ENCODE data around the gene RB1.

The RB1 gene

DNA sequence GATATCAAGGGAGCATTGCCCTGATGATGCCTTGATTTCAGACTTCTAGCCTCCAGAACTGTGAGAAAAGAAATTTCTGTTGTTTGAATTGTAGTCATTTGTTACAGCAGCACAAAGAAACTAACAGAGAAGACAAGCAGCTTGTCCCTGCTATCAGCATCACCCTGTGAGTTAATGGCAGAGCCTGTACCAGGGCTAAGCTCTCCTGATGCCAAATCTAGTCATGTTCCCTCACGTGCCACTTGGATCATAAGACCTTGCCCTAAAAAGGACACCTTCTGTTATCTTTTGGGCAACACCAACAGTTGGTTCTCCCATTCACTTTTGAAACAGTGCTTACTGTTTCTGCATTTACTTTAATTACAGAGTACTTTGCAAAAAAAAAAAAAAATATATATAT is 214.5 kb downstream of the RB1 start:
- H3K4me3 ChIP-seq (ENCODE audit: low read depth in 1 of 2, low read length in 2 of 2): no peak overlapping the region
- H3K27ac ChIP-seq (ENCODE audit: low read length): no peak overlapping the region
- H3K36me3 ChIP-seq (ENCODE audit: insufficient read depth, low read length): peaks cover 18% of the 10 kb centered on the region; the same call in 1 of the 2 replicates
- no peaks in the 10 kb centered on the region for H3K9me3 ChIP-seq (ENCODE audit: insufficient read depth, low read length, severe bottlenecking)
- no peaks in the 10 kb centered on the region for H3K27me3 ChIP-seq (ENCODE audit: insufficient read depth, low read length, poor library complexity)
- H2AFZ ChIP-seq (ENCODE audit: low read depth, low read length): no peak overlapping the region
- no peak overlapping the region for H3K9ac ChIP-seq (ENCODE audit: low read depth, low read length)
- H4K20me1 ChIP-seq (ENCODE audit: insufficient read depth, low read length): no peaks in the 10 kb centered on the region
- no peak for DNase-seq
- TF ChIP-seq, protein P1, sequence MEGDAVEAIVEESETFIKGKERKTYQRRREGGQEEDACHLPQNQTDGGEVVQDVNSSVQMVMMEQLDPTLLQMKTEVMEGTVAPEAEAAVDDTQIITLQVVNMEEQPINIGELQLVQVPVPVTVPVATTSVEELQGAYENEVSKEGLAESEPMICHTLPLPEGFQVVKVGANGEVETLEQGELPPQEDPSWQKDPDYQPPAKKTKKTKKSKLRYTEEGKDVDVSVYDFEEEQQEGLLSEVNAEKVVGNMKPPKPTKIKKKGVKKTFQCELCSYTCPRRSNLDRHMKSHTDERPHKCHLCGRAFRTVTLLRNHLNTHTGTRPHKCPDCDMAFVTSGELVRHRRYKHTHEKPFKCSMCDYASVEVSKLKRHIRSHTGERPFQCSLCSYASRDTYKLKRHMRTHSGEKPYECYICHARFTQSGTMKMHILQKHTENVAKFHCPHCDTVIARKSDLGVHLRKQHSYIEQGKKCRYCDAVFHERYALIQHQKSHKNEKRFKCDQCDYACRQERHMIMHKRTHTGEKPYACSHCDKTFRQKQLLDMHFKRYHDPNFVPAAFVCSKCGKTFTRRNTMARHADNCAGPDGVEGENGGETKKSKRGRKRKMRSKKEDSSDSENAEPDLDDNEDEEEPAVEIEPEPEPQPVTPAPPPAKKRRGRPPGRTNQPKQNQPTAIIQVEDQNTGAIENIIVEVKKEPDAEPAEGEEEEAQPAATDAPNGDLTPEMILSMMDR (IDR thresholded peaks at IDR 0.05; ENCODE audit: borderline replicate concordance, extremely low read depth, low read length, poor library complexity, severe bottlenecking): no peak
- TF ChIP-seq EZH2 (IDR thresholded peaks at IDR 0.05; ENCODE audit: borderline replicate concordance, low read depth, low read length, severe bottlenecking): no peak
- H3K4me1 ChIP-seq (ENCODE audit: insufficient read depth, low read length): no peaks in the 10 kb centered on the region
- H3K79me2 ChIP-seq (ENCODE audit: insufficient read depth, low read length): no peaks in the 10 kb centered on the region
- no peak for ATAC-seq (ENCODE audit: insufficient read depth, low read depth)
- no peak overlapping the region for H3K4me2 ChIP-seq (ENCODE audit: insufficient read depth, low read length)

- peaks cover 29% of the 10 kb centered on the region for H3K79me2 ChIP-seq (ENCODE audit: insufficient read depth, low read length)
- ATAC-seq (ENCODE audit: insufficient read depth, low read depth): no peak
Measured at GRCh38 chr13:48526286-48526685, 222.7 kb downstream of the RB1 start.

DNA sequence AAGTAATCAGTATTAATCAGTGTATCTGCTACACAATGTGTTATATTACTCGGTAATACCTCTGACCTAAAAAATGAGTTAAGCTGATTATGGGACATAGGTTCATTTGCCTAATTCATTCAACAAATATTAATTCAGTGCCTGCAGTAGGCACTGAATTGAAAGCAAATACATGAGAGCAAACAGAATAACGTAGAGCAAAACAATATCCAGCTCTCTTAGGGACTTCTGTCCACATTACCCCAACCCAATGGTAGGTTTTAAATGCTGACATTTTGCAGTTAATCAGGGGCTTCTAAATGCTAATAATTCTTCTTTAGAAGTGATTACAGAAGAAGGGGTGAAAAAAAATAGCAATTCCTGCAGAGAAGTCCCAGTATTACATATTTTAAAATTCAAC is 224.4 kb downstream of the RB1 start:
- Histone ChIP-seq H3K27me3 (ENCODE audit: insufficient read depth, low read length, poor library complexity) (no peaks in the 10 kb centered on the region), H3K9me3 (ENCODE audit: insufficient read depth, low read length, severe bottlenecking) (no peaks in the 10 kb centered on the region), H3K4me2 (ENCODE audit: insufficient read depth, low read length) (no peak overlapping the region), H3K79me2 (ENCODE audit: insufficient read depth, low read length) (peaks cover 39% of the 10 kb centered on the region), H3K27ac (ENCODE audit: low read length) (no peak overlapping the region), H3K9ac (ENCODE audit: low read depth, low read length) (no peak overlapping the region), H2AFZ (ENCODE audit: low read depth, low read length) (no peak overlapping the region), H3K4me3 (ENCODE audit: low read depth in 1 of 2, low read length in 2 of 2) (no peak overlapping the region), H4K20me1 (ENCODE audit: insufficient read depth, low read length) (no peaks in the 10 kb centered on the region), H3K4me1 (ENCODE audit: insufficient read depth, low read length) (peaks cover 16% of the 10 kb centered on the region), H3K36me3 (ENCODE audit: insufficient read depth, low read length) (no peaks in the 10 kb centered on the region)
- DNase-seq (no peak), ATAC-seq (ENCODE audit: insufficient read depth, low read depth) (no peak)
- TF ChIP-seq, protein P1 (IDR thresholded peaks at IDR 0.05; ENCODE audit: borderline replicate concordance, extremely low read depth, low read length, poor library complexity, severe bottlenecking): no peak
- no peak for TF ChIP-seq EZH2 (IDR thresholded peaks at IDR 0.05; ENCODE audit: borderline replicate concordance, low read depth, low read length, severe bottlenecking)

More at GRCh38 chr13:48526286-48526685, 222.7 kb downstream of the RB1 start:
- H3K9ac ChIP-seq (ENCODE audit: low read depth, low read length): no peak overlapping the region
- no peak overlapping the region for H3K27ac ChIP-seq (ENCODE audit: low read length)
- H2AFZ ChIP-seq (ENCODE audit: low read depth, low read length): no peak overlapping the region
- TF ChIP-seq, protein P1 (IDR thresholded peaks at IDR 0.05; ENCODE audit: borderline replicate concordance, extremely low read depth, low read length, poor library complexity, severe bottlenecking): no peak
- TF ChIP-seq EZH2 (IDR thresholded peaks at IDR 0.05; ENCODE audit: borderline replicate concordance, low read depth, low read length, severe bottlenecking): no peak
- H4K20me1 ChIP-seq (ENCODE audit: insufficient read depth, low read length): no peaks in the 10 kb centered on the region
- H3K36me3 ChIP-seq (ENCODE audit: insufficient read depth, low read length): peaks cover 6% of the 10 kb centered on the region; the same call in 1 of the 2 replicates
- H3K4me3 ChIP-seq (ENCODE audit: low read depth in 1 of 2, low read length in 2 of 2): no peak overlapping the region
- H3K4me2 ChIP-seq (ENCODE audit: insufficient read depth, low read length): no peak overlapping the region
- DNase-seq: no peak
- H3K27me3 ChIP-seq (ENCODE audit: insufficient read depth, low read length, poor library complexity): no peaks in the 10 kb centered on the region
- peaks cover 8% of the 10 kb centered on the region for H3K4me1 ChIP-seq (ENCODE audit: insufficient read depth, low read length)
- H3K9me3 ChIP-seq (ENCODE audit: insufficient read depth, low read length, severe bottlenecking): no peaks in the 10 kb centered on the region

DNA sequence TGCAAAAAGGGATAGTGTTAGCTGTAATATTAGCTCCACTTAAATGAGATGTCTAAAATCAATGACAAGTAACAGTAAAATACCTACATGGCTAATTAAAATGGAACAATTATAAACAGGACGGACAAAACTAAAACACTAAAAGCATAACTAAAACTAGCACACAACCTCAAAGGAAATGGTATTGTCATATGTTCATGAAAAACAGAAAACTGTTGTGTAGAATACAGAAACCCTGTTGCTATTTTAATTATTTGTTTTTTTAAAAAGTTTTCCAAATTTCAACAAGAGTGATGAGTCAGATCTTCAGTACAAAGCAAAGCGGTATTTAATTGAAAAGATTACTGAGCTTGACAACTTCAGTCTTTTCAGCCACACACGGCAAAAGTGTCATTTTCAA is 225.2 kb downstream of the RB1 start:
- Histone ChIP-seq H3K27me3 (ENCODE audit: insufficient read depth, low read length, poor library complexity) (no peaks in the 10 kb centered on the region), H3K9ac (ENCODE audit: low read depth, low read length) (no peak overlapping the region), H3K36me3 (ENCODE audit: insufficient read depth, low read length) (no peaks in the 10 kb centered on the region), H3K9me3 (ENCODE audit: insufficient read depth, low read length, severe bottlenecking) (no peaks in the 10 kb centered on the region), H3K27ac (ENCODE audit: low read length) (no peak overlapping the region), H2AFZ (ENCODE audit: low read depth, low read length) (no peak overlapping the region), H4K20me1 (ENCODE audit: insufficient read depth, low read length) (no peaks in the 10 kb centered on the region), H3K4me2 (ENCODE audit: insufficient read depth, low read length) (no peak overlapping the region), H3K79me2 (ENCODE audit: insufficient read depth, low read length) (peaks cover 39% of the 10 kb centered on the region), H3K4me3 (ENCODE audit: low read depth in 1 of 2, low read length in 2 of 2) (no peak overlapping the region), H3K4me1 (ENCODE audit: insufficient read depth, low read length) (peaks cover 23% of the 10 kb centered on the region)
- DNase-seq: no peak
- TF ChIP-seq, protein P1 (IDR thresholded peaks at IDR 0.05; ENCODE audit: borderline replicate concordance, extremely low read depth, low read length, poor library complexity, severe bottlenecking): no peak
- TF ChIP-seq EZH2 (IDR thresholded peaks at IDR 0.05; ENCODE audit: borderline replicate concordance, low read depth, low read length, severe bottlenecking): no peak
- no peak for ATAC-seq (ENCODE audit: insufficient read depth, low read depth)
